Stimulated activated naive CD4-positive, alpha-beta T cell (primary cell): Measurements from ENCODE around the gene SNX1.
A peak's percentile ranks its signal among the peaks of the same experiment; 100 is the strongest.
"Not testable (repeated sequence)": the region's sequence is repeated elsewhere in the genome, so short reads cannot be mapped to it uniquely, and the experiment has no call there.

Experiments used
- DNase-seq, 6 experiments: peaks; one replicate each; lab custom pipeline; 2025; lab: John Stamatoyannopoulos, UW

SNX1 gene

DNA sequence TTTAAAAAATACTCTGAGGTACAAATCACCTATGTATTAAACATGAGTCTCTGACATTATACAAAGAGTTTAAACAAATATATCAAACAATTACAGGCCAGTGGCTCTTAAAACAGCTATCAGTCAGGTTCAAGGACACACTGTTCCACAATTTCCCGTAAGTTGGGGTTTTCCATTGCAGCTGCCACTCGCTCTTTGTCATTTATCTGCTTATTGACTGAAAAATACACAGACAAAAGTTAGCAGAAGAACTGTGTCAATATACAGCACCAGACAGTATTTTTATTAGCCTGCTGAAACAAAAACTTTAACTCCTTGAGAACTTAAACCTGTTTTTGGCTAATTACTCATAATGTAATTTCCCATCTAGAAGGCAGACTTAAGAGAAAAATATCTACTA lies 23.0 kb upstream of the SNX1 start:
- no peak for DNase-seq

DNA sequence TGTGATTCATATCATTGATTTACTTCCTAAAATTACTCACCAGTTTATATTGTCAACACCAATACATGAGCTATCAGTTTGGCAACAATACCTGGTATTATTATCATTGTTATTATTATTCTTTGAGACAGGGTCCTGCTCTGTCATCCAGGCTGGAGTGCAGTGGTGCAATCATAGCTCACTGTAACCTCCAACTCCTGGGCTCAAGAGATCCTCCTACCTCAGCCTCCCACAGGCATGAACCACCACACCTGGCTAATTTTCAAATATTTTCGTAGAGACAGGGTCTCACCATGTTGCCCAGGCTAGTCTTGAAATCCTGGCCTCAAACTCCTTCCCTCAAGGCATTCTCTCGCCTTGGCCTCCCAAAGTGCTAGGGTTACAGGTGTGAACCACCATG lies 22.3 kb upstream of the SNX1 start:
- DNase-seq = not testable (repeated sequence)

DNA sequence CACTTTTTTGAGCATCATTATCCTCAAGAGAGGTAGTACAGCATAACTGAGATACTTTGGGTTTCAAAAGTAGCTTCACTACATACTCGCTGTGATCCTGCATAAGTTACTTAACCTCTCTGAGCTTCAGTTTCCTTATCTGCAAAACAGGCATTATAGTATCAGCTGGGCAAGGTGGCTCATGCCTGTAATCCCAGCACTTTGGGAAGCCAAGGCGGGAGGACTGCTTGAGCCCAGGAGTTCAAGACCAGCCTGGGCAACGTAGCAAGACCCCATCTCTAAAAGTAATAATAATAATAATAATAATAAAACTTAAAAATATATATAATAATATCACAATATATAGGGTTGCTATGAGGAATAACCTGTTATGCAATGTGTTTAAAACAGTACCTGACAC lies 13.0 kb upstream of the SNX1 start:
- DNase-seq = no peak

DNA sequence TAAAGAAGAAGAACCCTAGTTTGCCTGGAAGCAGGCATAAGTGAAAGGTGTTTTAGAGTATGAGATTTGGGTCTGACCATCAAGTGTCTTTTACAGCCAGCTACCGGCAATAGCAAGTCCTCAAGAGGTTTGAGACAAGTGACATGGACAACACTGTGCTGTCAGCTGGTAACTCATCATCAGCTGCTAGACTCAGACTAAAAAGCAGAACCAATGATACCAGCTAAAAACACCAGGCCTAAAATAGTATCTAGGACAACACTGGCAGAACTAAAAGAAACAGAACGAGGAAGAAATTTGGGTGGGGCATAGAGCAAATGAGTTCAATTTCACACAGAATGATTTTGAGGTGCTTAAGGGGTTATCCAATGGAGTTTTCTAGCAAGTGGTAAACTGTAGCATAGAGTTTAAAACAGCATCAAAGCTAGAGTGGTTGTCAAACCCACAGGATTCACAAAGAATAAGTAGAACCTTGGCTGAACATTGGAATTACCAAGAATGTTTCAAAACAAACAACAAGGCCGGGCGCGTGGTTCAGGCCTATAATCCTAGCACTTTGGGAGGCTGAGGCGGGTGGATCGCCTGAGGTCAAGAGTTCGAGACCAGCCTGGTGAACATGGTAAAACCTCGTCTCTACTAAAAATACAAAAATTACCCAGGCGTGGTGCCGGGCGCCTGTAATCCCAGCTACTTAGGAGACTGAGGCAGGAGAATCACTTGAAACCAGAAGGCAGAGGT lies 6.1 kb upstream of the SNX1 start:
- no peak for DNase-seq

DNA sequence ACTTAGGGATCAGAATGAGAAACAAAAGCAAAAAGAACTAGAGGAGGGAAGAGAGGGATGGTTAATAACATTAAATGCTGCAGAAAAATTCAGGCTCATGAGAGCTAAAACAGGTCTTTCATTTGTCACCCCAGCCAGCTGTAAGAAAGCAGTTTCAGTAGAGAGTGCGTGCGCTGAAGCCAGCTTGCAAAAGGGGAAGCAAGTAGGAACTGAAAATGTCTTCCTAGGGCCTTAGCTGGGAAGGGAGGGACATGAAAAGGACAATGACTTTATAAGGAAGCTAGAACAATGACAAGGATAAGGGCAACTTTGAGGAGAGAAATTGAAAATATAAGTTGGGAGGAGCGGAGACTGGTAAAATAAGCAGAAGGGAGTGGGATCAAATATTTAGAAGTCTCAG lies 5.3 kb upstream of the SNX1 start:
- no peak for DNase-seq

DNA sequence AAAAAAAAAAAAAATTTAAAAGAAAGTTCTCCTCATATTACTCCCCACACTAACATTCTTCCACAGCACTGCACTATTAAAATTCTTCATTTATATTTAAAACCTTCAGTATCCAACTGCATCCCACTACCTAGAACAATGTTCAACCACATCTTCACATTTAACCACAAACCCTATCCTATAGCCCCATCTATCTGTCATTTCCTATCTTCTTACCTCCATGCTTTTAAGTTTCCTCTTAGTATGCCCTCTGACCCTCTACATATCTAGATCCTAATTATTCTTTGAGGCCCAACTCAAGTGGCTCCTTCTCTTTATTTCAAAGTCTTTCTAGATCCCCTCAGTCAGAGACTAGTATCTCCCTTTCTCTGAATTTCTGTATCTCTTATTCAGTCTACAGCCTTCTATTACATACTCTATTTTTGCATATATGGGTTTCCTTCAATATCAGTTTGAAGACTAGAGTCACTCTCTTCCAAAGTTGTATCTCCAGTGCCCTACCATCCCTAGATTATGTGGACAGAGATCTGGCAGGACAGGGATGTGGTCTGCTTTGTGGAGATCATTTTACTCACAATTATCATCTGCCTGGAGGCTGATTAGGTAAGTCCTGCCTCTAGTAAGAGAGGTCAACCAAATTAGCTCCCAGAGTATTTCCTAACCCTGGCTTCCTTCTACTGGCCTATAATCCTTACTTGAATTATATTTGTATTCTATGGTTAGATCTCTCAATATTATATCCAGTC lies 3.5 kb upstream of the SNX1 start:
- peak in 3 of 6 experiments; percentile 18 to 39 (median 28) for DNase-seq

DNA sequence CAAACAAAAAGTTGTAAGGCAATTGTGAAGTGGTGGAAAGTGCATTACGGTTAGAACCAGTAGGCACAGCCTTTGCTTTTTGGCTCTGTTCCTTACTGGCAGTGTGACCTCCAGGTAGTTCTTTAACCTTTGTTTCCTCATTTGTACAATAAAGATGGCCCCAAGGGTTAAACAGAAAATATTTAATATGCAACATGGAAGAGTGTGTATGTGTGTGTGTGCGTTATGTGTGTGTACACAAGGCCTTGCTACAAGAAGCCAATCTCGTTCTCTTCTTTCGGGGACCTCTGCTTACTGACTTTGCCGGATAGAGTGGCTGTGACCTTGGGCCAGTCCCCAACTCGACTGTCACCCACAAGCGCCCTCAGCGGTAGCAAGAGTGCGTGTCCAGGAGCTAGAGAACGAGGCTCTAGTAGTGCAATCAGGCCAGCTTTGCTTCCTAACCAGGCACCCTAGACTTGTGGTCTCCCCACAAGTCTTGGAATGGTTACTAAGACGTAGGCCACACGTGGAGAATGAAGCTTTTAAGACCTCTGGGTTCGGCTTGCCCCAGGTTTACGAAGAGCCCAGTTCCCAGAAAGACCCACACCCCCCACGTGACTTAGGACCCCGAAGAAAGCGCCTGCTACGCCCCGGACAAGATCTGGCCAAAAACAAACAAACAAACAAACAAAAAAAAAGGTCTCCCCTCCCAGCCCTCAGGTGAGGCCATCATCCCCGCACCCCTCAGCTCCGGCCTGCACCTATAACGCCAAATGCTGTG lies 2.7 kb upstream of the SNX1 start:
- DNase-seq = peak in 2 of 6 experiments; percentile 38 to 39

DNA sequence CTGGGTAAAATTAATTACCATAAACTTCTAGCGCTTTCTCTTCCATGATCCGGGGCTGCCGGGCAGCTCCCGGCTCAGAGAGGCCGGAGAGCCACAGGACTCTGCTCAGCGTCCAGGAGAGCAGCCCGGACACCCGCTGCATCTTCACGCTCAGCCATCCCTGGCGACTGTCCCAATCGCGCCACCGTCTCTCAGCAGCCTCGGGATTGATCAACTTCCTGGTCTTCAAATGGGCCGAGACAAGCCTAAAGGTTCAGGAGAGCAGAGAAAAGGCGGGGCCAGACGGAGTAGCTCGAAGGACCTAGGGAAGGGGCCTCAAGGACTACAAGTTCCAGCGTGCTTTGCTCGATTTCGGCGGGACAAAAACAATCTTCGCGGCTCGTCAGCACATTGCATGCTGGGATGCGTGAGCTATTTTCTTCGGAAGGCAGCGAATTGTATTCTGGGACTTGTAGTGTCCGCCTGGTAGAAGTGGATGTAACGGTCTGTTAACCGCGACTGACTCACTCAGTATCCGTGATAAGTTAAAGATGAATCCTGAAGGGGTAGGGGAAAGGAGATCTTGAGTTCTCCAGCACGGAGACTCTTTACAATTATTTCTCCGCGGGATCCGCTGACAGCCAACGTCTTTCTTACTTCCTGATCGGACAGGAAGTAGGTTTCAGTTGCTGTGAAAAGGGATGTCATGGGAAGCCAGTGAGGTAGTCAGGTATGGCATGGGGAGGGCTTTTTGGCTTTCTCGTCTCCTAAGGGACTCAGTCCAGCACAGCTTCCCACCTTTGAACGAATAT lies 2.0 kb upstream of the SNX1 start, which contains the start of gene CIAO2A:
TSS of gene CIAO2A (minus strand) at position 212 of the 791 bp plus-strand sequence. CDS start at position 142, 70 bp downstream.
- peak; percentile 77 to 91 (median 87) for DNase-seq

DNA sequence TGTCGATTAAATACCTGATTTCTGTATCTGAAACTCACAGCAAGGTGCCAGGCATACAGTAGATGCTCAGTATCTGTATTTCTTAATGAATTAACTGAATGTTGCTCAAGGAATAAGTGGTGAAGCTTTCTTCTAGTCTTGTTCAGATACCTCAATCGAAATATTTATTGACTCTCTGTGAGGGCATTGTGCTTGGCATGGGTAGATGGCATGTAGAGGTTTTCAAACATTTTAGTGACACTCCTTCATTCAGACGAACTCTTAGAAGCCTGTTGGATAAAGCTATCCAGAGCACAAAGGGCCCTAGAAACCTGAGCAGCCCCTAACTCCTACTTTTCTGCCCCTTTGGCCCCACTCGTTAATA lies 369 bp upstream of the SNX1 start:
- DNase-seq = no peak

DNA sequence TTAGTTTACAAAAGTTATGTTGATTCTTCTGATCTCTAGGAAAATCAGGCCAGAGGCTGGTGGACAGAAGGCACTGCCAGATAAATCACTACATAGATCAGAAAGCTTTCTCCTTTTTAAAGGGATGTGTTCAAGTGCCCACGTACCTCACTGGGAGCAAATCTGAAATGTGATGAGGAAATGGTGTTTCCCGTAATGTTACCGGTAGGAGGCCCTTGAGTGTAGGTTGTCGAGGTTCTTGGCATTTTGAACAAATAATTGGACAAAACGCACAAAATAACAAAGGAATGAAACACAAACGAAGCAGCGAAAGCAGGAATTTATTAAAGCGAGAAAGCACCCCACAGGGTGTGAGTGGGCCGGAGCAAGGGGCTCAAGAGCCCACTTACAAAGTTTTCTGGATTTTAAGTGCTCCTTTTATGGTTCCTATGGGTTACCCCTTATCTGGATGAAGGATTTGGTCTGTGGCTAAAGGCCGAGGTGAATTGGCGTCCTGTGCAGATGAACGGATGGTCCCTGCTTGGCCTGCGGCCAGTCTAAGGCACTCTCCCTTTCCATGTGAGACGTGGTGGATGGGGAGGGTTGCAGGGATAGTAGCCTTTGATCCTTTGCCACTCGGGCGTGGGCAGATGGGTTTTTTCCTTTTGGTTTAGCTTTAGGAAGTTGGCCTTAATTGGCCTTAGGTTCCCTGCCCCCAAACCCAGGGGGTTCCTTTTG lies 1.0 kb downstream of the SNX1 start:
- peak in 1 of 6 experiments; percentile 29 for DNase-seq

DNA sequence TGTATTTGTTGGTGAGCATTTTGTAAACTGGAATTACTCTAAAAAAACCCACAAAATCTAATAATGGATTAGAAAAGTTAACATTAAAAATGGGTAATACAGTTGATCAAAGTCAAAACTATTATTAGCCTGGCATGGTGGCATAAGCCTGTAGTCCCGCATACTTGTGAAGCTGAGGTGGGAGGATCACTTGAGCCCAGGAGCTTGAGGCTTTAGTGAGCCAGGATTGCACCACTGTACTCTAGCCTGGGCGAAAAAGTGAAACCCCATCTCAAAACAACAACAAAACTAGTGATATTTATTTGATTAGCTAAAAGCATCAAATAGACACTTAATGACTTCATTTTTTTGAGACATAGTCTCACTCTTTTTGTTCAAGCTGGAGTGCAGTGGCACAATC lies 3.6 kb downstream of the SNX1 start:
- no peak for DNase-seq

DNA sequence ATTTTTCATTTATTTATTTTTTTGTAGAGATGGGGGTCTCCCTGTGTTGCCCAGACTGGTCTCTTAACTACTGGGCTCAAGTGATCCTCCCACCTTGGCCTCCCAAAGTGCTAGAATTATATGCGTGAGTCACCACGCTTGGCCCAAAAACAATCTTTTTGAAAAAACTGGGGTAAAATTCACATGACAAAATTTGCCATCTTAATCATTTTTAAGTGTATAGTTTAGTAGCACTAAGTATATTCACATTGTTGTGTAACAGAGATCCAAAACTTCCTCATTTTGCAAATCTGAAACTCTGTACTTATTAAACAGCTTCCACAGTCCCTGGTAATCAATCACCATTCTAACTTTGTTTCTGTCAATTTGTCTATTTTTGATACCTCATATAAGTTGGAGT lies 5.2 kb downstream of the SNX1 start:
- DNase-seq = no peak

DNA sequence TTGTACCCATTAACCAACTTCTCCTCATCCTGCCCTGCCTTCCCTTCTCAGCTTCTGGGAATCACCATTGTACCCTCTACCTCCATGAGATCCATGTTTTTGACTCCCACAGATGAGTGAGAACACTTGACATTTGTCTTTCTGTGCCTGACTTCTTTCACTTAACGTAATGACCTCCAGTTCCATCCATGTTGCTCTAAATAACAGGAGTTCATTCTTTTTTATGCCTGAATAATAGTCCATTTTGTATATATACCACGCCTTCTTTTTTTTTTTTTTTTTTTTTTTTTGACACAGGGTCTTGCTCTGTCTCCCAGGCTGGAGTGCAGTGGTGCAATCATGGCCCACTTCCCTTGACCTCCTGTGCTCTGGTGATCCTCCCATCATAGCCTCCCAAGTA lies 6.7 kb downstream of the SNX1 start:
- no peak for DNase-seq

DNA sequence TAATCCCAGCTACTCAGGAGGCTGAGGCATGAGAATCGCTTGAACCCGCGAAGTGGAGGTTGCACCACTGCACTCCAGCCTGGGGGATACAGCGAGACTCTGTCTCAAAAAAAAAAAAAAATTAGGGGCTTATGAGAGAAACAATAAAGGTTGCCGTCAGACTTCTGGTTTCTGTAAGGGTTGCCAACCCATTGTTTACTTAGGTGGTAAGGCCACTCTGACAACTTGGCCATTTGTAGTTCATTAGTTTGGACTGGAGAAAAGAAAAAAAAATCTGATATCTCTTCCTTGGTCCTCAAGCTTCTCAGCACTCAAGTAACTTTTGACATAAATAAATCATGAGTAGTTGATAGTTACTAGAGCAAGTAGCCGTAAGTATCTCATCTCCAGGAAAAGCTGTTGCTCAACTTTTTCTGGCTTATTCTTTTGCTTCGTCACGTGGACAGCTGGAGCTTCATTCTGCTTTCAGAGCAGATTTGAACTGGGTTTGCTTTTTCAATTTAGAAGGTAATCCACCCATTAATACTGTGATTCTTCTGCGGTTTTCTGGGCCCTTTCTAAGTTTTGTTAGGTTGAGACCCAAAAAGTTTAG lies 9.4 kb downstream of the SNX1 start:
- DNase-seq = no peak

DNA sequence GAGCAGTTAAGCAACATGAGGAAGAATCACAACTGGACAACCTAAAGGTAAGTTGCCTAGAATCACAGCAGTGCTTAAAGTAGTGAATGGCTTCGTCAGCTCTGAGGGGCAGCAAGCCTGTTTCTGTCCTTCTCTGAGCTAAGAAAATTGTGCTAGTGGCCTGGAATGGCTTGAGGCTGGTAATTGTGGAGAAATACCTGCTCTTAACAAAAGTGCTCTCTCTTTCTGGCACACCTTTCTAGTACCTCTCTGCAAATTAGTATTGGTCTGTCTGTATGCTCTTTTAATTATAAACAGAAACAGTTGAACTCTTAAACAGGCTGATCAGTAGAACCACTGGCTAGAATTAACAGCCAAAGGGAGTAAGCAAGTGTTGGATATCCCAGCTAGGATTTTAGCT lies 11.6 kb downstream of the SNX1 start:
- DNase-seq = no peak

DNA sequence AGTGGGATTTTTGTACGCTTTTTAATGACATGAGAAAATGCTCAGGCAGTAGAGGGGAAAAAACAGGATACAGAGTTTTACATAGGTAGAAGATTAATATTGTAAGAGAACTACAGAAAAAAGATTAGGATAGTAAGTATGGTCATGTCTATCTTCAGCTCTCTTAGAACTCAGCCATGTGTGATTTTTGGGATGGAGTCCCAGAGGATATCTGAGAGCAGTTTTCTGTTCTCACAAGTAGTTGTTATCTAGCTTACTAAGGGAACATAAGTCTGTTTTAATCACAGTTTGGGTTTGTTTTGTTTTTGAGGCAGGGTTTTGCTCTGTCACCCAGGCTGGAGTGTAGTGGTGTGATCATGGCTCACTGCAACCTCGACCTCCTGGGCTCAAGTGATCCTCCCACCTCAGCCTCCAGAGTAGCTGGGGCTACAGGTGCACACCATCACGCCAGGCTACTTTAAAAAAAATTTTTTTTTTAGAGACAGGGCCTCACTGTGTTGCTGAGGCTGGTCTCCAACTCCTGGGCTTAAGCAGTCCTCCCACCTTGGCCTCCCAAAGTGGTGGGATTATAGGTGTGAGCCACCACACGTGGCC lies 14.4 kb downstream of the SNX1 start:
- not testable (repeated sequence) for DNase-seq

DNA sequence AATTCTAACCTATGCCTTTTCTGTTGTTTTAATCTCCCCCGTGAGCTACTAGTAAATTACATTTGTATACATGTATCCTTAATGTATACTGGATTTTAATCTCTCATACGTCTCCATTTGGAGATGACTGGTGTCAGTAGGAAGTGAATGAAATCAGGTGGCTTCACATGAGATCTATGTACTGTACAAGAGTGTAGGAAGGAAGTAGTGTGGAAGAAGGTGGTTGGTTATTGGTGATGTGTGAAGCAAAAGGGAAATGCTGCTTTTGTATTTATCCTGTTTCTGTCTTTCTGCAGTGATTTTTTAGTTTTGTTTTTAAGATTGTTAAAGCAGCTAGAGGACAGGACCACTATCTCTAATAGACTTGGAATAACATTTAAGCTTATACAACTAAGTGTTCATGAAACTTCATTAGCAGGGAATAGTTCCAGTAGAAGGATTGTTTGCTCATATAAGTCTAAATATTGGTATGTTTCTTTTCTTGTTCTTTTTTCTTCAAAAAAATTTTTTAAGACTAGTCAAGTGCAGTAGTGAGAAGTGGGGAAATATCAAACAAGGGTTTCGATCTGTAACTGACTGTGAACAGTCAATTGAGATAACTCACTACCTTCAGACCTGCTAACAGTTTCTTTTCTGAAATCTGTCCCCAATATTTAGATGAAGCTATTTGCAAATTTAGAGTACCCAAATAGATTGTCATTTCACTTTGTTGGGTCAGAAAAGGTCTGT lies 15.3 kb downstream of the SNX1 start:
- DNase-seq = peak in 1 of 6 experiments; percentile 5

DNA sequence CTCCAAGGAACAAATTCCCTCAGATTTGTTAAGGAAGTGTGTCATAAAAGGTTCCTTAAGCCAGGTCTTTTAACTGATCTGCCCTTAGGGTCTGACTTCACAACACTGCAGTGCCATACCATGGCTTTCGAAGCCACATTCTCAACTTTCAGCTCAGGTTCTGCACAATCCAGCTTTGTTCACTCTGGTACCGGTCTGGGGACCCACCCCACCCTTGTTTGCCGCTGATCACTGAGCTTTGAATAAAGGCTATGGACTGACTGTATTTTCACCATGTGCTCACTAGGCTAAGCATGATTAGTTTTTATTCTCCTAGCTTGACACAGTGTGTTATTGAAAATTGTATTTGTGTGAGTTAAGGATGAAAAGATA lies 15.9 kb downstream of the SNX1 start:
- no peak for DNase-seq

DNA sequence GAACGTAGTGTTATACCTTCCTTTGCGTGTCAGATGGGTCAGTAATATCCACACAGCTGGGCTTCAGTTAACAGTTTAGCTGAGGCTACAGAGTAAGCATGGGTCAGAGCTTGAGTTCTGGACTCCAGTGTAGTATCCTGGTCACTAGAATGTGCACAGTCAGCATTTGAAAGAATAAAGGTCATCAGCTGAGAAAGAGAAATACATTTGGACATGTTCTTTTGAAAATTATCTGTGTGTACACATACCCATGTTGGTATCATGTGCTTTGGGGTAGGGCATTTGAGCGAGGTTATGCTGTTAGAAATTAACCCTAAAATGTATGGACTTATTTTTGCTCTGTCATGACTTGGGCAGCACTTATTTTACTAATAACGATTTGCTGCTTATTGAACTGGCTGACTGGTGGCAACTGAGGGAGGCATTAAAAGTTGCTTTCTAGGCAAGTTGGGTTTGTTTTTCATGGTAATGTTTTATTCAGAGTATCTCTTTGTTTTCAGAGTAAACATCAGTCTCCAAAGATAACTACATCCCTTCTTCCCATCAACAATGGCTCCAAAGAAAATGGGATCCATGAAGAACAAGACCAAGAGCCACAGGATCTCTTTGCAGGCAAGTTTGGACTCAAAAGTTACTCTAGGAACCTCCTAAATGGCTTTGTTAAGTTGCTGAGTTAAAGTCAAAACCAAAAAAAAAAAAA lies 16.4 kb downstream of the SNX1 start:
- no peak for DNase-seq
